ENCODE measurements around the gene ATP1A1. TPM values are rescaled to one million over a fixed set of nuclear protein-coding genes. Genes with fewer than 3 reads are reported as not detected.
A peak's percentile ranks its signal among the peaks of the same experiment; 100 is the strongest.

ATP1A1 gene
- total and polyA plus RNA-seq, 5 donors from 2014 or later: 52.4 to 228 (median 63.5) TPM

GRCh38 chr1:116362050-116362449 is 11.0 kb upstream of the ATP1A1 start:
- Histone ChIP-seq H3K27me3 (ENCODE audit: control insufficient read depth, insufficient read depth, low read length) (no peaks in the 10 kb centered on the region), H3K4me1 (ENCODE audit: control insufficient read depth, insufficient read depth, low read length, poor library complexity, severe bottlenecking) (no peaks in the 10 kb centered on the region), H3K4me3 (ENCODE audit: low read depth, low read length) (no peak overlapping the region), H3K9me3 (ENCODE audit: control insufficient read depth in 2 of 2, low read length in 2 of 2) (no peaks in the 10 kb centered on the region), H3K27ac (ENCODE audit: insufficient read depth, low read length, poor library complexity, severe bottlenecking) (no peak overlapping the region), H3K36me3 (ENCODE audit: control insufficient read depth, insufficient read depth, low read length) (no peaks in the 10 kb centered on the region)
- Mint-ChIP-seq H3K27me3 (peaks cover 18% of the 10 kb centered on the region), H3K36me3 (no peaks in the 10 kb centered on the region), H3K4me1 (peaks cover 0 to 23% (median 10%) of the 10 kb centered on the region in 4 donors), H3K9me3 (peaks cover 0 to 3% (median 0%) of the 10 kb centered on the region in 7 donors), H3K4me3 (no peak overlapping the region), H3K27ac (no peak overlapping the region)
- no peak for ATAC-seq (ENCODE audit: low read depth in 2 of 2)
- no peak for DNase-seq

- no peak overlapping the region for H3K27ac ChIP-seq (ENCODE audit: insufficient read depth, low read length, poor library complexity, severe bottlenecking)
- no peaks in the 10 kb centered on the region for H3K36me3 ChIP-seq (ENCODE audit: control insufficient read depth, insufficient read depth, low read length)
- no peak for DNase-seq
- H3K9me3 Mint-ChIP-seq: peaks cover 0 to 3% (median 0%) of the 10 kb centered on the region in 7 donors
- no peaks in the 10 kb centered on the region for H3K36me3 Mint-ChIP-seq
- H3K27ac Mint-ChIP-seq: no peak overlapping the region
- H3K27me3 Mint-ChIP-seq: peaks cover 21% of the 10 kb centered on the region
- no peak for ATAC-seq (ENCODE audit: low read depth in 2 of 2)
- peaks cover 0 to 21% (median 13%) of the 10 kb centered on the region in 4 donors for H3K4me1 Mint-ChIP-seq
- no peaks in the 10 kb centered on the region for H3K27me3 ChIP-seq (ENCODE audit: control insufficient read depth, insufficient read depth, low read length)
- H3K4me3 ChIP-seq (ENCODE audit: low read depth, low read length): no peak overlapping the region
- H3K4me3 Mint-ChIP-seq: no peak overlapping the region
- no peaks in the 10 kb centered on the region for H3K4me1 ChIP-seq (ENCODE audit: control insufficient read depth, insufficient read depth, low read length, poor library complexity, severe bottlenecking)
- H3K9me3 ChIP-seq (ENCODE audit: control insufficient read depth in 2 of 2, low read length in 2 of 2): no peaks in the 10 kb centered on the region
Measured at GRCh38 chr1:116365353-116365780, 7.7 kb upstream of the ATP1A1 start.

GRCh38 chr1:116365857-116366256 is 7.2 kb upstream of the ATP1A1 start:
- no peaks in the 10 kb centered on the region for H3K36me3 Mint-ChIP-seq

GRCh38 chr1:116367256-116367945 is 5.6 kb upstream of the ATP1A1 start:
- Mint-ChIP-seq H3K9me3 (peaks cover 0 to 3% (median 0%) of the 10 kb centered on the region in 7 donors), H3K27ac (peak overlapping the region in 1 of 3 donors; percentile 22)

More at GRCh38 chr1:116365857-116366256, 7.2 kb upstream of the ATP1A1 start:
- H3K9me3 ChIP-seq (ENCODE audit: control insufficient read depth in 2 of 2, low read length in 2 of 2): no peaks in the 10 kb centered on the region
- H3K27me3 ChIP-seq (ENCODE audit: control insufficient read depth, insufficient read depth, low read length): no peaks in the 10 kb centered on the region
- H3K4me1 ChIP-seq (ENCODE audit: control insufficient read depth, insufficient read depth, low read length, poor library complexity, severe bottlenecking): no peaks in the 10 kb centered on the region
- peaks cover 26% of the 10 kb centered on the region for H3K27me3 Mint-ChIP-seq
- ATAC-seq (ENCODE audit: low read depth in 2 of 2) (no peak), DNase-seq (no peak)
- no peak overlapping the region for H3K4me3 ChIP-seq (ENCODE audit: low read depth, low read length)
- H3K9me3 Mint-ChIP-seq: peaks cover 0 to 3% (median 0%) of the 10 kb centered on the region in 7 donors
- H3K36me3 ChIP-seq (ENCODE audit: control insufficient read depth, insufficient read depth, low read length): no peaks in the 10 kb centered on the region
- H3K27ac Mint-ChIP-seq: no peak overlapping the region
- no peak overlapping the region for H3K27ac ChIP-seq (ENCODE audit: insufficient read depth, low read length, poor library complexity, severe bottlenecking)
- H3K4me3 Mint-ChIP-seq: no peak overlapping the region
- peaks cover 0 to 17% (median 11%) of the 10 kb centered on the region in 4 donors for H3K4me1 Mint-ChIP-seq

GRCh38 chr1:116368241-116368640 is 4.8 kb upstream of the ATP1A1 start:
- no peak overlapping the region for H3K4me3 Mint-ChIP-seq
- H3K4me3 ChIP-seq (ENCODE audit: low read depth, low read length): no peak overlapping the region
- no peak overlapping the region for H3K27ac Mint-ChIP-seq

More at GRCh38 chr1:116367256-116367945, 5.6 kb upstream of the ATP1A1 start:
- no peak overlapping the region for H3K4me3 ChIP-seq (ENCODE audit: low read depth, low read length)
- Mint-ChIP-seq H3K4me1 (peaks cover 0 to 14% (median 12%) of the 10 kb centered on the region in 4 donors), H3K36me3 (no peaks in the 10 kb centered on the region), H3K27me3 (peaks cover 30% of the 10 kb centered on the region), H3K4me3 (no peak overlapping the region)
- no peaks in the 10 kb centered on the region for H3K9me3 ChIP-seq (ENCODE audit: control insufficient read depth in 2 of 2, low read length in 2 of 2)
- H3K27me3 ChIP-seq (ENCODE audit: control insufficient read depth, insufficient read depth, low read length): no peaks in the 10 kb centered on the region
- no peaks in the 10 kb centered on the region for H3K36me3 ChIP-seq (ENCODE audit: control insufficient read depth, insufficient read depth, low read length)
- ATAC-seq (ENCODE audit: low read depth in 2 of 2) (no peak), DNase-seq (no peak)
- peaks cover under 1% of the 10 kb centered on the region for H3K4me1 ChIP-seq (ENCODE audit: control insufficient read depth, insufficient read depth, low read length, poor library complexity, severe bottlenecking)
- H3K27ac ChIP-seq (ENCODE audit: insufficient read depth, low read length, poor library complexity, severe bottlenecking): no peak overlapping the region

GRCh38 chr1:116370181-116370580 is 2.9 kb upstream of the ATP1A1 start:
- H3K27ac Mint-ChIP-seq: peak overlapping the region in 1 of 3 donors; percentile 33
- Histone ChIP-seq H3K4me3 (ENCODE audit: low read depth, low read length) (no peak overlapping the region), H3K4me1 (ENCODE audit: control insufficient read depth, insufficient read depth, low read length, poor library complexity, severe bottlenecking) (peaks cover 13% of the 10 kb centered on the region), H3K27me3 (ENCODE audit: control insufficient read depth, insufficient read depth, low read length) (no peaks in the 10 kb centered on the region), H3K9me3 (ENCODE audit: control insufficient read depth in 2 of 2, low read length in 2 of 2) (no peaks in the 10 kb centered on the region), H3K27ac (ENCODE audit: insufficient read depth, low read length, poor library complexity, severe bottlenecking) (no peak overlapping the region), H3K36me3 (ENCODE audit: control insufficient read depth, insufficient read depth, low read length) (no peaks in the 10 kb centered on the region)
- no peaks in the 10 kb centered on the region for H3K36me3 Mint-ChIP-seq
- DNase-seq: no peak
- H3K27me3 Mint-ChIP-seq: peaks cover 26% of the 10 kb centered on the region
- peaks cover 0 to 21% (median 16%) of the 10 kb centered on the region in 4 donors for H3K4me1 Mint-ChIP-seq
- peaks cover 0 to 2% (median 0%) of the 10 kb centered on the region in 7 donors for H3K9me3 Mint-ChIP-seq
- no peak for ATAC-seq (ENCODE audit: low read depth in 2 of 2)
- H3K4me3 Mint-ChIP-seq: peak overlapping the region in 1 of 4 donors; percentile 1

More at GRCh38 chr1:116368241-116368640, 4.8 kb upstream of the ATP1A1 start:
- H3K9me3 Mint-ChIP-seq: peaks cover 0 to 2% (median 0%) of the 10 kb centered on the region in 7 donors
- ATAC-seq (ENCODE audit: low read depth in 2 of 2): no peak
- no peak for DNase-seq
- peaks cover 26% of the 10 kb centered on the region for H3K27me3 Mint-ChIP-seq
- Histone ChIP-seq H3K36me3 (ENCODE audit: control insufficient read depth, insufficient read depth, low read length) (no peaks in the 10 kb centered on the region), H3K27ac (ENCODE audit: insufficient read depth, low read length, poor library complexity, severe bottlenecking) (no peak overlapping the region), H3K27me3 (ENCODE audit: control insufficient read depth, insufficient read depth, low read length) (no peaks in the 10 kb centered on the region), H3K4me1 (ENCODE audit: control insufficient read depth, insufficient read depth, low read length, poor library complexity, severe bottlenecking) (peaks cover 2% of the 10 kb centered on the region), H3K9me3 (ENCODE audit: control insufficient read depth in 2 of 2, low read length in 2 of 2) (no peaks in the 10 kb centered on the region)
- peaks cover 0 to 14% (median 11%) of the 10 kb centered on the region in 4 donors for H3K4me1 Mint-ChIP-seq
- H3K36me3 Mint-ChIP-seq: no peaks in the 10 kb centered on the region

GRCh38 chr1:116371752-116372151 is 1.3 kb upstream of the ATP1A1 start:
- Mint-ChIP-seq H3K4me1 (peaks cover 4 to 37% (median 29%) of the 10 kb centered on the region in 4 donors), H3K27ac (peak overlapping the region; percentile 23 to 87 (median 81)), H3K36me3 (no peaks in the 10 kb centered on the region), H3K9me3 (peaks cover 0 to 2% (median 0%) of the 10 kb centered on the region in 7 donors), H3K27me3 (peaks cover 26% of the 10 kb centered on the region), H3K4me3 (peak overlapping the region; percentile 87 to 93 (median 89))
- peaks cover 29% of the 10 kb centered on the region for H3K4me1 ChIP-seq (ENCODE audit: control insufficient read depth, insufficient read depth, low read length, poor library complexity, severe bottlenecking)
- no peak overlapping the region for H3K4me3 ChIP-seq (ENCODE audit: low read depth, low read length)
- no peaks in the 10 kb centered on the region for H3K27me3 ChIP-seq (ENCODE audit: control insufficient read depth, insufficient read depth, low read length)
- no peaks in the 10 kb centered on the region for H3K9me3 ChIP-seq (ENCODE audit: control insufficient read depth in 2 of 2, low read length in 2 of 2)
- DNase-seq (no peak), ATAC-seq (ENCODE audit: low read depth in 2 of 2) (no peak)
- no peaks in the 10 kb centered on the region for H3K36me3 ChIP-seq (ENCODE audit: control insufficient read depth, insufficient read depth, low read length)
- H3K27ac ChIP-seq (ENCODE audit: insufficient read depth, low read length, poor library complexity, severe bottlenecking): peak overlapping the region; percentile 94
